Mucosa of descending colon (tissue), 3 donors: ENCODE results near the gene YTHDF1. TPM values are rescaled to one million over a fixed set of nuclear protein-coding genes. Genes with fewer than 3 reads are reported as not detected.

Experiments
- ATAC-seq: fragments of 200-7000 bp; cut with Tn5 transposase; one replicate; pipeline ENCODE4 v1.9.1; 2020; ENCODE audit warnings: mild to moderate bottlenecking, moderate library complexity
- DNase-seq, 3 donors: peaks; one replicate each; pipeline ENCODE4 v3.0.0-alpha.2; 2020
- H3K36me3 ChIP-seq: fragments of 200-600 bp; one replicate; pipeline ENCODE4 v1.8.0; 2021; ENCODE audit warnings: low read depth, mild to moderate bottlenecking
- H3K4me1 ChIP-seq: fragments of 200-600 bp; one replicate; pipeline ENCODE4 v1.8.0; 2021; ENCODE audit warnings: low read depth, mild to moderate bottlenecking
- H3K4me3 ChIP-seq: fragments of 200-600 bp; one replicate; pipeline ENCODE4 v1.8.0; 2021; ENCODE audit warnings: mild to moderate bottlenecking
- H3K9me3 ChIP-seq: fragments of 200-600 bp; one replicate; pipeline ENCODE4 v1.8.0; 2021; ENCODE audit warnings: mild to moderate bottlenecking
- intact Hi-C, 2 donors: fragments of 100-400 bp; cut with DNase I in 1 of 2; cut with micrococcal nuclease in 1 of 2; formaldehyde crosslinking; loops; one replicate each; pipeline versions ENCODE4 v1.11.0 to v1.11.1; 2022; cut with DNase I, micrococcal nuclease
- total RNA-seq, 3 donors: library from RNA; stranded (reverse); fragmentation: NEBNext Ultra II Directional in 2 of 3; extraction: Animal tissue kit (Norgen Biotek cat#: 25700) in 2 of 3; gene quantifications; one replicate each; pipeline versions ENCODE4 v1.2.1 to v1.2.4, GENCODE V29; 2021 to 2023
- TF ChIP-seq, protein P1 (sequence below): fragments of 200-600 bp; IDR thresholded peaks from one replicate; pipeline ENCODE4 v1.8.0; 2022; ENCODE audit warnings: antibody characterized with exemption, mild to moderate bottlenecking
- donor health status: DM: no; HTN: no; CAD: no; lungs with moderate emphysema.
- donor health status: DM: no; HTN: no; CAD: no.
- donor health status: DM: no; HTN: yes; CAD: no.

Gene YTHDF1
- total RNA-seq, 3 donors from 2014 or later = 32.0 to 37.2 (median 34.2) TPM

- peak in 1 of 3 donors; percentile 46 for DNase-seq
- ATAC-seq = no peak
These were observed 4.9 kb upstream of the YTHDF1 start for GRCh38 chr20:63220696-63221399.

DNA sequence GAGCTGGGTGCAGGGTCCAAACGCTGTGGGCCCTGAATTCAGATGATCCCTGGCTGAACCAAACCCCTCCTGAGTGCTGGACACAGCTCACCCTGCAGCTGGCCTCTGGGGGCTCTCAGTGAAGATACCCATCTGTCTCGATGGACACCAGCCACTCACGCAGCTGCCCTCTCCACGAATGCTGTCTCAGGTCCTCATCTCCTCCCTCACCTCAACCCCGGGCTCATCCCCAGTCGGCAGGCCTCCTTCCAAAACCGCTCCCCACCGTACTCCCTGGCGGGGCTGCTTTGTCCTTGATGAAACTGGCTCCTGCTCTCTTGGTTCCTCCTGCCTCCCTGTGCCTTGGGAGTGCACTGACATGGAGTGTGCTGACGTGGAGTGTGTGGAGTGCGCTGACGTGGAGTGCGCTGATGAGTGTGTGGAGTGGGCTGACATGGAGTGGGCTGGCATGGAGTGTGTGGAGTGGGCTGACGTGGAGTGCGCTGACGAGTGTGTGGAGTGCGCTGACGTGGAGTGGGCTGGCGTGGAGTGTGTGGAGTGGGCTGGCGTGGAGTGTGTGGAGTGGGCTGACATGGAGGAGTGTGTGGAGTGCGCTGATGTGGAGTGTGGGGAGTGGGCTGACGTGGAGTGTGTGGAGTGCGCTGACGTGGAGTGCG is 4.1 kb upstream of the YTHDF1 start:
- ATAC-seq (no peak), DNase-seq (no peak)
- Histone ChIP-seq H3K4me3 (no peak overlapping the region), H3K4me1 (peaks cover 9% of the 10 kb centered on the region), H3K9me3 (no peaks in the 10 kb centered on the region), H3K36me3 (no peaks in the 10 kb centered on the region)
- intact Hi-C loops = no loop called here
- TF ChIP-seq, protein P1, sequence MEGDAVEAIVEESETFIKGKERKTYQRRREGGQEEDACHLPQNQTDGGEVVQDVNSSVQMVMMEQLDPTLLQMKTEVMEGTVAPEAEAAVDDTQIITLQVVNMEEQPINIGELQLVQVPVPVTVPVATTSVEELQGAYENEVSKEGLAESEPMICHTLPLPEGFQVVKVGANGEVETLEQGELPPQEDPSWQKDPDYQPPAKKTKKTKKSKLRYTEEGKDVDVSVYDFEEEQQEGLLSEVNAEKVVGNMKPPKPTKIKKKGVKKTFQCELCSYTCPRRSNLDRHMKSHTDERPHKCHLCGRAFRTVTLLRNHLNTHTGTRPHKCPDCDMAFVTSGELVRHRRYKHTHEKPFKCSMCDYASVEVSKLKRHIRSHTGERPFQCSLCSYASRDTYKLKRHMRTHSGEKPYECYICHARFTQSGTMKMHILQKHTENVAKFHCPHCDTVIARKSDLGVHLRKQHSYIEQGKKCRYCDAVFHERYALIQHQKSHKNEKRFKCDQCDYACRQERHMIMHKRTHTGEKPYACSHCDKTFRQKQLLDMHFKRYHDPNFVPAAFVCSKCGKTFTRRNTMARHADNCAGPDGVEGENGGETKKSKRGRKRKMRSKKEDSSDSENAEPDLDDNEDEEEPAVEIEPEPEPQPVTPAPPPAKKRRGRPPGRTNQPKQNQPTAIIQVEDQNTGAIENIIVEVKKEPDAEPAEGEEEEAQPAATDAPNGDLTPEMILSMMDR = no peak

More at GRCh38 chr20:63220696-63221399, 4.9 kb upstream of the YTHDF1 start:
- no peaks in the 10 kb centered on the region for H3K9me3 ChIP-seq
- intact Hi-C loops = no loop called here
- no peaks in the 10 kb centered on the region for H3K36me3 ChIP-seq
- peaks cover 6% of the 10 kb centered on the region for H3K4me1 ChIP-seq
- no peak overlapping the region for H3K4me3 ChIP-seq
- TF ChIP-seq, protein P1 = no peak

- H3K4me3 ChIP-seq = no peak overlapping the region
- intact Hi-C loops = no loop called here
- H3K36me3 ChIP-seq = no peaks in the 10 kb centered on the region
- TF ChIP-seq, protein P1 = no peak
- DNase-seq (no peak), ATAC-seq (no peak)
- peaks cover 14% of the 10 kb centered on the region for H3K4me1 ChIP-seq
- H3K9me3 ChIP-seq = no peaks in the 10 kb centered on the region
These were observed 3.5 kb upstream of the YTHDF1 start for GRCh38 chr20:63219447-63219821.

GRCh38 chr20:63218701-63219446 is 2.9 kb upstream of the YTHDF1 start:
- intact Hi-C loops = no loop called here
- H3K4me3 ChIP-seq = no peak overlapping the region
- TF ChIP-seq, protein P1 = no peak

GRCh38 chr20:63217706-63218105 is 1.8 kb upstream of the YTHDF1 start:
- no peak for ATAC-seq
- Histone ChIP-seq H3K9me3 (no peaks in the 10 kb centered on the region), H3K36me3 (no peaks in the 10 kb centered on the region), H3K4me1 (peaks cover 23% of the 10 kb centered on the region), H3K4me3 (no peak overlapping the region)
- intact Hi-C loops = no loop called here
- DNase-seq = no peak
- TF ChIP-seq, protein P1 = no peak

More at GRCh38 chr20:63218701-63219446, 2.9 kb upstream of the YTHDF1 start:
- H3K36me3 ChIP-seq = no peaks in the 10 kb centered on the region
- no peaks in the 10 kb centered on the region for H3K9me3 ChIP-seq
- H3K4me1 ChIP-seq = peaks cover 19% of the 10 kb centered on the region
- no peak for ATAC-seq
- DNase-seq = no peak
